ENCODE results near the gene TRIM26. TPM values are rescaled to one million over a fixed set of nuclear protein-coding genes. Genes with fewer than 3 reads are reported as not detected.

TRIM26 gene
- polyA plus RNA-seq, 1 donor from 2014 or later, result 25.9 TPM

GRCh38 chr6:30152016-30152673 is 61.1 kb downstream of the TRIM26 start:
- Histone ChIP-seq H3K27ac (ENCODE audit: low read length) (no peak overlapping the region), H4K20me1 (ENCODE audit: insufficient read depth) (no peaks in the 10 kb centered on the region), H3K4me2 (ENCODE audit: low read length) (no peak overlapping the region), H3K9me2 (ENCODE audit: insufficient read depth, low read length) (no peaks in the 10 kb centered on the region), H3F3A (ENCODE audit: insufficient read depth, low read length, poor library complexity, severe bottlenecking) (no peaks in the 10 kb centered on the region), H3K79me2 (replicated peaks; ENCODE audit: insufficient read depth, low read length) (no peaks in the 10 kb centered on the region), H3K4me3 (ENCODE audit: low read length) (no peak overlapping the region), H2AFZ (ENCODE audit: low read depth, low read length) (no peak overlapping the region), H3K9me3 (ENCODE audit: low read length) (no peaks in the 10 kb centered on the region), H3K36me3 (ENCODE audit: insufficient read depth, low read length) (no peaks in the 10 kb centered on the region), H3K27me3 (ENCODE audit: insufficient read depth, low read depth, low read length) (no peaks in the 10 kb centered on the region), H3K9ac (ENCODE audit: low read length) (no peak overlapping the region)
- TF ChIP-seq SMC3 (conservative IDR thresholded peaks at IDR 0.05; ENCODE audit: poor library complexity) (no peak), MXI1 (conservative IDR thresholded peaks at IDR 0.05; ENCODE audit: poor library complexity, severe bottlenecking) (no peak), RAD21 (conservative IDR thresholded peaks at IDR 0.05) (no peak), CTCF (IDR thresholded peaks at IDR 0.05; ENCODE audit: poor library complexity, severe bottlenecking) (no peak), TAF1 (IDR thresholded peaks at IDR 0.05; ENCODE audit: low read depth) (no peak), EP300 (conservative IDR thresholded peaks at IDR 0.05; ENCODE audit: poor library complexity, severe bottlenecking) (no peak), EZH2 (IDR thresholded peaks at IDR 0.05; ENCODE audit: borderline replicate concordance, insufficient read depth, low read length, poor library complexity, severe bottlenecking) (no peak), REST (IDR thresholded peaks at IDR 0.05; ENCODE audit: borderline replicate concordance) (no peak), POLR2AphosphoS5 (IDR thresholded peaks at IDR 0.05) (no peak)

GRCh38 chr6:30151580-30151979 is 61.6 kb downstream of the TRIM26 start:
- Histone ChIP-seq H3K79me2 (replicated peaks; ENCODE audit: insufficient read depth, low read length) (no peaks in the 10 kb centered on the region), H3K36me3 (ENCODE audit: insufficient read depth, low read length) (no peaks in the 10 kb centered on the region), H4K20me1 (ENCODE audit: insufficient read depth) (no peaks in the 10 kb centered on the region), H3K27me3 (ENCODE audit: insufficient read depth, low read depth, low read length) (no peaks in the 10 kb centered on the region), H2AFZ (ENCODE audit: low read depth, low read length) (no peak overlapping the region), H3K4me2 (ENCODE audit: low read length) (no peak overlapping the region), H3K27ac (ENCODE audit: low read length) (no peak overlapping the region), H3K9me3 (ENCODE audit: low read length) (no peaks in the 10 kb centered on the region), H3K9me2 (ENCODE audit: insufficient read depth, low read length) (no peaks in the 10 kb centered on the region), H3K9ac (ENCODE audit: low read length) (no peak overlapping the region), H3K4me3 (ENCODE audit: low read length) (no peak overlapping the region), H3F3A (ENCODE audit: insufficient read depth, low read length, poor library complexity, severe bottlenecking) (no peaks in the 10 kb centered on the region)
- TF ChIP-seq EP300 (conservative IDR thresholded peaks at IDR 0.05; ENCODE audit: poor library complexity, severe bottlenecking) (no peak), CTCF (IDR thresholded peaks at IDR 0.05; ENCODE audit: poor library complexity, severe bottlenecking) (no peak), POLR2AphosphoS5 (IDR thresholded peaks at IDR 0.05) (no peak), SMC3 (conservative IDR thresholded peaks at IDR 0.05; ENCODE audit: poor library complexity) (no peak), EZH2 (IDR thresholded peaks at IDR 0.05; ENCODE audit: borderline replicate concordance, insufficient read depth, low read length, poor library complexity, severe bottlenecking) (no peak), TAF1 (IDR thresholded peaks at IDR 0.05; ENCODE audit: low read depth) (no peak), MXI1 (conservative IDR thresholded peaks at IDR 0.05; ENCODE audit: poor library complexity, severe bottlenecking) (no peak), REST (IDR thresholded peaks at IDR 0.05; ENCODE audit: borderline replicate concordance) (no peak), RAD21 (conservative IDR thresholded peaks at IDR 0.05) (no peak)

Data from neural cell (in vitro differentiated cells).